NK-92 (cell line): ENCODE measurements around the gene TUBB.
"Not testable (repeated sequence)": the region's sequence is repeated elsewhere in the genome, so short reads cannot be mapped to it uniquely, and the experiment has no call there.

ENCODE experiments used
- DNase-seq: peaks from one replicate; lab custom pipeline; 2025; ENCODE audit not compliant: unreplicated experiment; lab: John Stamatoyannopoulos, UW

The TUBB gene

GRCh38 chr6:30759575-30760239 is 39.6 kb downstream of the TUBB start:
- DNase-seq, result no peak

DNA sequence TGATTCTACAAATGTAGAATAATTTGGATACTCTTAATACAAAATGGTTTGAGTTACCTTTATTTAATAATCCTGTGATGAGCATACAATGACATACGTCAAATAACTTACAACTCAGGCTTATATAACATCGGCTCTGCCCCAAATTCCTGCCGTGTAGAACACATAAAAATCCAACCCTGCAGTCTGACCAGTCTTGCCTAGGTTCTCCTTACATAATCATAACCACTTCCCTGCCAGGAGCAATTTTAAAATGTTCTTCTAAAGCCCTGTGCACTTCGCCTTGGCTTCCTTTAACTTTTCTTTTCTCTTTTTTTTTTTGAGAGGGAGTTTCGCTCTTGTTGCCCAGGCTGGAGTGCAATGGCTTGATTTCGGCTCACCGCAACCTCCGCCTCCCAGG is 40.4 kb downstream of the TUBB start:
- no peak for DNase-seq

DNA sequence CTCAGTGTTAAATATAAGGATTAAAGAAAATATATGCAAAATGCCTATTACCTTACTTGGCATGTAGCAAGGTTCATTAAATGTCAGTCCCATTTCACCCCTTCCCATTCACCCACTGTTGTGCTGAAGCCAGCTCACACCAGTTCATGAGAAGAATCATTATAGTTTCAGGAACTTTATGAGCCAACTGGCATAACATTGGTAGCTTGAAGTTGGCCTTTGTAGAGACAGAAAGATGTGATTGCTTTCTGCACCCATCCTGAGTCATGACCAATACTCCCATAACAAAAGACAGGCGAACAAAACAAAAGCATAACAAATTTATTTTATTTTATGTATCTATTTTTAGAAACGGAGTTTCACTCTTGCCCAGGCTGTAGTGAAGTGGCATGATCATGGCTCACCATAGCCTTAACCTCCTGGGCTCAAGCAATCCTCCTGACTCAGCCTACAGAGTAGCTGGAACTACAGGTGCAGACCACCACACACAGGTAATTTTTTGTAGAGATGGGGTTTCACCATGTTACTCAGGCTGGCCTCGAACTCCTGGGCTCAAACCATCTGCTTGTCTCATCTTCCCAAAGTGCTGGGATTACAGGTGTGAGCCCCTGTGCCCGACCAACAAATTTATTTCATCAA is 41.8 kb downstream of the TUBB start:
- no peak for DNase-seq

DNA sequence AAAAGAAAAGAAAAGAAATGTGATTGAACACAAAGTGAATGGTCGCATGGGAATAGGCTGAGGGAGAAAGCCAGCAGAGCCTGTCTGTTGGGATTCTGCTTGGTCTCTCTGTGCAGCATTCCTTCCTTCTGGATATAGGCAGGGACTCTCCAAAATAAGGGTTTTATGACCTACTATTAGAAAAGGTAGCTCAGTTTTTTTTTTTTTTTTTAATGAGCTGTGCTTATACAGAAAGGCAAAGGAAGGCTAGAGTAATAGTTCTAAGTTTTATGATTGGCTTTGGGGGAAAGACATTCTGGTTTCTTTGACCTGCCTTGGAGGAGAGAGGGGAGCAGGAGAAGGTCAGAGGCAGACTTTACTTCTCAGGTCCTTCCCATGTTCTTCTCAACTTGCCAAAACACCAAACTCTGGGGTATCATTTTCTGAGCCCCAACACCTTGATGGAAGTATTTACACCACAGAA is 43.0 kb downstream of the TUBB start:
- no peak for DNase-seq

DNA sequence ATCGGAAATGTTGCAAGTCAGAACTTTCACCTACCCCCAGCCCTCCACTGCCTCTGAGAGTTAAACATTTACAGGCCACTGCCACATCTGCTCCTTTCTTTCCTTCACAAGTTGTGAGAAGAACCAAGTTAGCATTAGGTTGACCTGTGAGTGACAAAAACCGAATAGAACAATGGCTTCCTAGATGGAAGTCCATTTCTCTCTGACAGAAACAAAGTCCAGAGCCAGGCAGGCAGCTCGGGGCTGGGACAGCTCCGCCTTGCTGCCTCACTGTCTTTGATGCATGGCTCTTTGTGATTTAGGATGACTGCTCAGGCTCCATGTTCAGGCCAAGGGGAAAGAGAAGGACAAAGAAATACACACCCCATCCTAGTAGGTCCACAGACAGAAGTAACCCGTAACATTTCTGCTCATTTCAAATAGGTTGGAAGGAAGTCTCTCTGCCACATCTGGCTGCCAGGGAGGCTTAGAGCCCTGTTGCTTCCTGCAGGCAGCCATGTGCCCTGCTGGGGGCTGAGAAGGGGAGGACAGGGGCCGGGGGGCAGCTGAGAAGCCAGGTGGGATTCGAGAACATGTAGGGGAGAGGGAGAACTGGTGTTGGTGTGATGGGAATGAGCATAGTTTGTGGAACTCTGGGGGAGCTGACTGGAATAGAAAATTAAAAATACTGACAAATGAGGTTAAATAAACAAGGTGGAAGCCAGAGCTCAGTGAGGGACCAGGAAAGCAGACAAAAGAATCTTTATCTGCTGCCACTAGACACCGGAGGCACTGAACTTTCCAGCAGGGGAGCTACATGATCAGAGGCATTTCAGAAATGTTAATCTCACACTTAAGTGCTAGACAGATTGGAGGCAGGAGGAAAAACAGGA is 43.7 kb downstream of the TUBB start:
- DNase-seq, result no peak

DNA sequence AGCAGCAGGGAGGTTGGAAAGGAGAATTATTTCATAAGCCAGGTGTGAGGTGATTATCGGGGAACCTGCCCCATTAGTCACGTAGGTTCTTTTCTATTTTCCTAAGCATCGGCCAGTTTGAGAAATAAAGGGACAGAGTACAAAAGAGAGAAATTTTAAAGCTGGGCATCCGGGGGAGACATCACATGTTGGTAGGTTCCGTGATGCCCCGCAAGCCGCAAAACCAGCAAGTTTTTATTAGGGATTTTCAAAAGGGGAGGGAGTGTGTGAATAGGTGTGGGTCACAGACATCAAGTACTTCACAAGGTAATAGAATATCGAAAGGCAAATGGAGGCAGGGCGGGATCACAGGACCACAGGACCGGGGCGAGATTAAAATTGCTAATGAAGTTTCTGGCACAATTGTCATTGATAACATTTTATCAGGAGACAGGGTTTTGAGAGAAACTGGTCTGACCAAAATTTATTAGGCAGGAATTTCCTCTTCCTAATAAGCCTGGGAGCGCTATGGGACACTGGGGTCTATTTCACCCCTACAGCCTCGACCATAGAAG is 44.4 kb downstream of the TUBB start:
- DNase-seq, result not testable (repeated sequence)

DNA sequence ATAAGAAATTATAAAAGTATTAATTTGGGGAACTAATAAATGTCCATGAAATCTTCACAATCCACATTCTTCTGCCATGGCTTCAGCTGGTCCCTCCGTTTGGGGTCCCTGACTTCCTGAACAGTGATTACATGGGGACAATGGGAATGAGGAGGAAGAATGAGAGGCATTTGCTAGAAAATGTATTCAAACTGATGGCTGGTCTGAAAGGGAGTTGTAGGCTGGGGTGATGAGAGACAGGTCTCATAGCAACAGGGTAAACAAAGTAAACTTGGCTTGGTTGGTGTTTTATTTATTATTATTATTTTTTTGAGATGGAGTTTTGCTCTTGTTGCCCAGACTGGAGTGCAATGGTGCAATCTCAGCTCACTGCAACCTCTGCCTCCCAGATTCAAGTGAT is 45.3 kb downstream of the TUBB start:
- not testable (repeated sequence) for DNase-seq

DNA sequence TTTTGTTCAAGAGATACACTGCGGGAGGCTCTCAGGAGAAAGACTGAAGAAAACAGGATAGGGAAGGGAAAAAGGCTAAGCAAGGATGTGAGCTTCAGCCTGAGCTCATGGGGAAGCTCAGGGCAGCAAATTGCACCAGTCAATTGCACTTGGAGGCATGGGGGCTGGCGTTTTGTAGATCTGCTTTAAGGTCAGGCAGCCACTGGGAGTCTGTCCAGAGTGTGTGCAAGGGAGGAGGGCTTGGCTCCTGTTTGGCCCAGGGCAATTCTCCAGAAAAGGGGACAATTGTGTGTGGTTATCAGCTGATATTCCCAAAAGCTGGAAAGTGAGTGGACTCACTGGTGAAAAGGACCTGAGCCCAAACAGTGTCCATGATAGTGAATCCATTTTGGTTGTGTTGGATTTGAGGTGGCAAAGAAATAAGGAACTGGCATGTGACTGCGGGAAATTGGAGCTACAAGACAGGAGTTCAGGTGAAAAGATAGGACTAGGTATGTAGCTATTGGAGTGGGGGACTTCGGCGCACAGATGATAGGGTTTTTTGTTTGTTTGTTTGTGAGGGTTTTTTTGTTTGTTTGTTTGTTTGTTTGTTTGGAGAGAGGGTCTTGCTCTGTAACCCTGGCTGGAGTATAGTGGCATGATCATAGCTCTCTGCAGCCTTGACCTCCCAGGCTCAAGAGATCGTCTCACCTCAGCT is 46.5 kb downstream of the TUBB start:
- no peak for DNase-seq

DNA sequence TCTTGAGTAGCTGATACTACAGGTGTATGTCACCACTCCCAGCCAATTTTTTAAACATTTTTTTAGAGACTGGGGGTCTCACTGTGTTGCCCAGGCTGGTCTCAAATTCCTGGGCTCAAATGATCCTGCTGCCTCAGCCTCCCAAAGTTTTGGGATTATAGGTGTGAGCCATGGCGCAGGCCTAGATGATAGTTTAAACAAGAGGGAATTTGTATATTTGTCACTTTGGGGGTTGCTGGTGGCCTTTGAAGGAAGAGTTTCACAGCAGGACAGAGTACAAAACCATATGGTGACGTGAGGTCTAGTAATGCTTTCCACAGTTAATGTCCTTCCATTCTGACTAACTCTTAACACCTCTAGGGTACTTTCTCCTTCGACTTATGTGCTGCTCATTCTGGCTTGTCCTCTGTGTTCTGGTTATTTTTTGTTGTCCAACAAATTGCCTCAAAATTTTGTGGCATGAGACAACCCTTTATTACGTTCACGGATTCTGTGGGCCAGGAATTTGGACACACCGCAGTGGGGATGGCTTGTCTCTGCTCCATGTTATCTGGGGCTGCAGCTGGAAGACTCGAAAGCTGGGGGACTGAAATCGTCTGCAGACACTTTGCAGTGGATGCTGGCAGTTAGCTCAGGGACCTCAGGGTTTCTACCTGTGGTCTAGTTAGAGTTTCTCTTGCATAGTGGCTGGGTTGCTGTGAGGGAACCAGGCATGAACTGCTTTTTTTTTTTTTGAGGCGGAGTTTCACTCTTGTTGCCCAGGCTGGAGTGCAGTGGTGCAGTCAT is 47.2 kb downstream of the TUBB start:
- DNase-seq, result no peak

GRCh38 chr6:30767944-30768301 is 47.8 kb downstream of the TUBB start:
- no peak for DNase-seq

DNA sequence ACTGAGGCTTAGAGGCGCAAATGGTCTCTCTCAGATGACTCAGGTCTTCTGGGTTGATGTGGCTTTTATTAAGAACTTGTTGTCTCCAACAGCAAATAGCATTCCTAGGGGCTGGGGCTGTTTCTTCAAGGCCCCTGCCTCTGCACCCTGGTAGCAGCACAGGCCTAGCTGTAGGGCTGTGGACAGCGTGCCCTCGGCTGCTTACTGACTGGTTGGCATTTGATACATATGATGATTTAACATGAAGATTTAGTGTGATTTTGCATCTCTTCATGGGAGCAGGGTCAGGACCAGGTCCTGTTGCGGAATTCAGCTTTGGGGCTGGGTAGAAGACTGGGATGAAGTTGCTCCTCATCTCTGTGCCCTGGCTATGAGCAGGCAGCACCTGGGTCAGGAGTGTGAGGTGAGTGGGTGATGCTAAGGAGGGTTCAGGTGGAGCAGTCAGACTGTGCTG is 48.5 kb downstream of the TUBB start:
- no peak for DNase-seq

GRCh38 chr6:30769088-30769852 is 49.1 kb downstream of the TUBB start:
- DNase-seq, result no peak

DNA sequence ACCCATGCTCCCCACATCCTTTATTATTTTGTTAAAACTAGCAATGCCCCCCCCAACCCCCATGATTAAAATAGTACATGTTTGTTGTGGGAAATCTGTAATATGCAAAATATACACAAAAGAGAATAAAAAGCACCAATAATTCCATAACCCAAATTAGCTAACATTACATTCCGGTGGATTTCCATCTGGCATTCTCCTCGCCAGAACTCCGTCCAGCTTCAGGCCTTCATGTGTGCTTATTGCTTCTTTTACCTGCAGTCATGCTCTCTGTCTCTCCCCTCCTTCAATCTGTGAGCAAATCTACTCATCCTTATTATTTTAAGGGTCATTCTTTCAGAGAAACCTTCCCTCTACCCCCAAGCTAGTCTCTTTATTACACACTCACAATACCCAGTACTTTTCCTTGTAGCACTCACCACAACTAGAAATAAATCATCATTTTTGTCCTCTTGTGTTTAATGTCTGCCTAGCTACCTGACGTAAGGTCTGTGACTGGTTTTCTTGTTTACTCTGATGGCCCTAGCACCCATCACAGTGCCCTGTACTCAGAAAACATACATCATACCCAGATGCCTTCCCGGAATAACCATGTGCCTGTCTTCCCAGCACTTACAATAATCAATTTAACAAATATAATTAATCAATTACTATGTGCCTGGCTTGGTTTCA is 49.8 kb downstream of the TUBB start:
- no peak for DNase-seq

- DNase-seq, result no peak
Measured at GRCh38 chr6:30770592-30770991, 50.4 kb downstream of the TUBB start.

GRCh38 chr6:30774701-30775100 is 54.5 kb downstream of the TUBB start:
- no peak for DNase-seq
